BE2C (cell line): ENCODE data around the gene TREM1. TPM values are rescaled to one million over a fixed set of nuclear protein-coding genes. Genes with fewer than 3 reads are reported as not detected.

ENCODE experiments used
- DNase-seq: peaks from one replicate; pipeline ENCODE4 v3.0.0-alpha.2; 2020
- H3K27me3 ChIP-seq: fragments of 250-450 bp; sonication (Bioruptor Pico); 2 replicates; pipeline ENCODE4 v1.5.1; 2020; ENCODE audit warnings: mild to moderate bottlenecking
- H3K36me3 ChIP-seq: fragments of 250-450 bp; sonication (Bioruptor Pico); 2 replicates; pipeline ENCODE4 v1.5.1; 2020; ENCODE audit warnings: mild to moderate bottlenecking
- H3K4me1 ChIP-seq: fragments of 250-450 bp; sonication (Bioruptor Pico); 2 replicates; pipeline ENCODE4 v1.5.1; 2020
- H3K4me3 ChIP-seq: 2 replicates; pipeline ENCODE4 v1.5.1; 2011; ENCODE audit warnings: low read depth, low read length
- H3K9me3 ChIP-seq: fragments of 250-450 bp; sonication (Bioruptor Pico); 2 replicates; pipeline ENCODE4 v1.5.1; 2020
- CTCF ChIP-seq: IDR thresholded peaks from 2 replicates; pipeline ENCODE4 v1.5.1; 2012; ENCODE audit warnings: mild to moderate bottlenecking, low read depth, low read length
- polyA plus RNA-seq: library from polyadenylated mRNA; unstranded; fragments of >200 nt; gene quantifications from one replicate; pipeline ENCODE4 v1.2.1, GENCODE V29; 2012; ENCODE audit warnings: low read depth, missing spikeins; ENCODE audit not compliant: insufficient read length, insufficient read depth

The TREM1 gene
- polyA plus RNA-seq: not detected

DNA sequence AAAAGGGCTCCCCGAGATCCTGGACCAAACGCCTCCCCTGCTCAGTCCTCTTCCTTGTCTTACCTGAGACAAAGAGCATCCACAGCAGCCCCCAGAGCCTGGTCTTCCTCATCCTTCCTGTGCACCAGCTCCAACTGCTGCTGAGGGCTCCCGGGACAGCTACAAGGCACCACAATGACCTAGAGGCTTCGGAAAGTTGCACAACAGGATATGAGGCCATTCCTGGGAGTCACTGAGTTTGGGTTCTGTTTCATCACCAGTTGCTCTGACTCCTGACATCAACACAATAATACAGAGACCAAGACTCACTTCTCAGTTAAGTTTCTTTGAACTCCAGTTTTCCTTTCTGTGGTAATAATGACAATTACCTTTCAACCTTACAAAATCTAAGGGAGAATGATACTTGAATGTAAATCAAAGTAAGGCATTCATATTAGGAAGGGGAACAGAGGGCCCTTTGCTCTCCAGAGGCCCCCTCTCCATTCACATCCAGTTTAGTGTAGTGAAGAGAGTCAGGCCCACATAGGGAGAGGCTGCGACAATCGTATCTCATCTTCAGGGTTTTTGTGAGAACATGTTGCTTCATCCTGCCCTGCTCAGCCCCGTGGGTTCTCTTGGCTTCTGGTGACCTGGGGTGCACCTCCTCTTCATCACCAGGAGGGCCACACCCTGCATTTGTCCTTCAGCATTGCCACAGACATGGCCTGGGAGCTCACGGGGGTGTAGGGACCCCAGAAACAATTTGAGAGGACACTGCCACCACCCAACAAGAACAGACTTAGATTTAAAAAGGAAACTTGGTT is at the start of gene TREM1:
Gene TREM1, minus strand, starts transcription at position 139 of the 803 bp plus-strand sequence. Its CDS starts 27 bp downstream, at position 112.
- Histone ChIP-seq H3K9me3 (no peaks in the 10 kb centered on the region), H3K36me3 (no peaks in the 10 kb centered on the region), H3K27me3 (peaks cover 23% of the 10 kb centered on the region), H3K4me1 (no peaks in the 10 kb centered on the region), H3K4me3 (no peak within 1 kb of the TSS)
- no peak for TF ChIP-seq CTCF
- no peak for DNase-seq

DNA sequence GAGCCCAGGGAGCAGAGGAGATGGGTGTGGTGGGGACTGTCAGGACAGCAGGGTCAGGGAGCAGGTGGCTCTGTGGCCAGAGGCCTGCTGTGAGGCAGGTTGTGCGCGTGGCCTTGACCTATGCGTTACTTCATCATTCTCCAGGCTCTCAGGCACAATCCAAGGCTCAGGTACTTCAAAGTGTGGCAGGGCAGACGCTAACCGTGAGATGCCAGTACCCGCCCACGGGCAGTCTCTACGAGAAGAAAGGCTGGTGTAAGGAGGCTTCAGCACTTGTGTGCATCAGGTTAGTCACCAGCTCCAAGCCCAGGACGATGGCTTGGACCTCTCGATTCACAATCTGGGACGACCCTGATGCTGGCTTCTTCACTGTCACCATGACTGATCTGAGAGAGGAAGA is 49.5 kb upstream of the TREM1 start:
- no peak overlapping the region for H3K4me3 ChIP-seq
- H3K36me3 ChIP-seq: no peaks in the 10 kb centered on the region
- no peaks in the 10 kb centered on the region for H3K4me1 ChIP-seq
- DNase-seq: no peak
- H3K27me3 ChIP-seq: no peaks in the 10 kb centered on the region
- no peaks in the 10 kb centered on the region for H3K9me3 ChIP-seq
- TF ChIP-seq CTCF: no peak

DNA sequence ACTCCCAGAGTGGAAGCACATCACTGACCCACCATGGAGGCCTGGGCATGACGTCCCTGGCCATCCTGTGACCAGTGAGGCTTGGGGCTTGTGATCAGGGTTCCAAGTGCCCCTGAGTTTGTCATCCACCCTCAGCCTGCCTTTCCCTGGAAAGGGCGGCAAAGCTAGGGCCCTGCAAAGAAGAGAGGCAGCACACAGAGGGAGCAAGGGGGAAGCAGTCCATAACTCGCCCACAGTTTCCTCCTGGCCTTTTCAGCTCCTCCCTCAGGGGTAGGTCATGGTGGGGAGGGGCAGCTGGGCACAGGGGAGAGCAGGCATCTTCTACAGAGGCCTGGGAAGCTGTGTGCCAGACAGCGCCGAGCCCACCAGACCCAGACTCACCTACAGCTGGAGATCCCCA is 48.8 kb upstream of the TREM1 start, which contains the start of gene NCR2:
Gene NCR2, plus strand, starts transcription at position 313 of the 400 bp plus-strand sequence. CDS start 269 bp downstream, outside the sequence.
- no peaks in the 10 kb centered on the region for H3K9me3 ChIP-seq
- H3K36me3 ChIP-seq: no peaks in the 10 kb centered on the region
- H3K4me3 ChIP-seq: no peak within 1 kb of the TSS
- no peaks in the 10 kb centered on the region; the same call in 1 of the 2 replicates for H3K27me3 ChIP-seq
- TF ChIP-seq CTCF: no peak
- no peak for DNase-seq
- H3K4me1 ChIP-seq: no peaks in the 10 kb centered on the region

- Histone ChIP-seq H3K4me1 (no peaks in the 10 kb centered on the region), H3K4me3 (no peak overlapping the region), H3K27me3 (no peaks in the 10 kb centered on the region; the same call in 1 of the 2 replicates), H3K9me3 (no peaks in the 10 kb centered on the region), H3K36me3 (no peaks in the 10 kb centered on the region)
- peak; percentile 37 for TF ChIP-seq CTCF
- DNase-seq: no peak
These were observed 48.1 kb upstream of the TREM1 start for GRCh38 chr6:41334482-41335040.

GRCh38 chr6:41332842-41333736 is 46.6 kb upstream of the TREM1 start:
- H3K4me1 ChIP-seq: no peaks in the 10 kb centered on the region
- no peak overlapping the region for H3K4me3 ChIP-seq
- no peaks in the 10 kb centered on the region for H3K9me3 ChIP-seq
- TF ChIP-seq CTCF: no peak
- DNase-seq: no peak
- H3K27me3 ChIP-seq: peaks cover 10% of the 10 kb centered on the region
- H3K36me3 ChIP-seq: no peaks in the 10 kb centered on the region
